D721Med (cell line): ENCODE measurements around the gene BCAP31.

ENCODE experiments used
- DNase-seq: peaks from one replicate; pipeline ENCODE4 v3.0.0; 2011; ENCODE audit warnings: low spot score; ENCODE audit not compliant: insufficient read length
- FAIRE-seq: peaks from 2 replicates; lab custom pipeline; 2011; peaks lifted over from hg19 to GRCh38; lab: Jason Lieb, UNC
- CTCF ChIP-seq: IDR thresholded peaks from 2 replicates; pipeline ENCODE4 v1.5.1; 2012; ENCODE audit warnings: mild to moderate bottlenecking, control low read depth; ENCODE audit not compliant: insufficient read depth; ENCODE audit errors: missing control alignments

Gene BCAP31

DNA sequence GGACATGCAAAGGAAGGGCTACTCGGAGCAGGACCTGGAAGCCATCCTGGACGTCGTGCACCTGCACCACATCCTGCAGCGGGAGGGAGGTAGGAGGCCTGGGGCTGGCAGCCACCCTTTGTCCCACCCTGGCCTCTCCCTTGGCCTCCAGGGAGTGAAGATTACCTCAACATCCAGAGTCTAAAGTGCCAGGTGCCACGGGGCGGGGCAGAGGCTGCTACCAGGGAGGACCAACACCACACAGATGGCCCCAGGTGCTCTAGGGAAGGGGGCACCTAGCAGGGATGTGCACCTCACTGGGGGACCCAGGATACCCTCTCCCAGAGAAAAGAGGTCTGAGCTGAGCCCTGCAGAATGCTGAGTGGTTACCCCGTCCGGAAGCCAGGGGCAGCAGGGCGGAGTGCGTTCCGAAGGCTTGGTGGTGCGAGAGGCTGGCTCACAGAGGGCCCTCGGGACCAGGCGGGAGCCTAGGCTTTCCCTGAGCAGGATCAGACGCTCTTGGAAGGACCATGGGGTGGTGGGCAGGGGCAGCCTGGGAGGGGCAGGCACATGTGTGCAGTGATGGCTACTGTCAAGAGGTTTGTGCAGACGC lies 16.5 kb upstream of the BCAP31 start:
- no peak for FAIRE-seq
- no peak for DNase-seq
- TF ChIP-seq CTCF, result no peak

- FAIRE-seq (no peak), DNase-seq (no peak)
- no peak for TF ChIP-seq CTCF
Observed at GRCh38 chrX:153739754-153740486, 15.7 kb upstream of the BCAP31 start.

DNA sequence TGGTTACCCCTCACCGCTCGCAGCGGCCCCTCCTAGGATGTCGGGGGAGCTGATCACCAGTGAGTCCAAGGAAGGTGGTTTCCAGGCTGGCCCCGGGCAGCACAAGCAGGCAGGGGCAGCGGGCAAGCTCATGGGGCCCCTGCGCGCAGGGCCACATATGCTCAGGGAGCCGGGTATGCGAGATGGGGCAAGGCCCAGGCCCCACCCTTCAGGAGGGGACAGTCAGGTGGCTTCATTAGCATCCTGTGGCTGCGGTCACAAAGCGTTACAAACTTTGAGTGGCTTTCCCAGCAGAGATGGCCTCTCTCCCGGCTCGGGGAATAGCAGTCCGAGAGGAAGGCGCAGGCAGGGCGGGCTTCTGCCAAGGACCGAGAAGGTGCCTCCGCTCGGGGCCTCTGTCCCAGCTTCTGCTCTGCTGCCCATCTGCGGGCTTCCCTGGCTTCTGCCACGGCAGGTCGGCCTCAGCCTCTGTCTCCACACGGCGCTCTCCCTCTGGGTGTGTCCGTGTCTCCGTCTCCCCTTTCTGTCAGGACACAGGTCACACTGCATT lies 13.9 kb upstream of the BCAP31 start:
- FAIRE-seq, result no peak

GRCh38 chrX:153736871-153737441 lies 12.8 kb upstream of the BCAP31 start:
- FAIRE-seq (no peak), DNase-seq (no peak)
- TF ChIP-seq CTCF, result no peak

More for the DNA sequence above, 13.9 kb upstream of the BCAP31 start:
- no peak for DNase-seq
- no peak for TF ChIP-seq CTCF

GRCh38 chrX:153736071-153736820 lies 12.1 kb upstream of the BCAP31 start:
- TF ChIP-seq CTCF, result no peak
- no peak for DNase-seq
- no peak for FAIRE-seq

DNA sequence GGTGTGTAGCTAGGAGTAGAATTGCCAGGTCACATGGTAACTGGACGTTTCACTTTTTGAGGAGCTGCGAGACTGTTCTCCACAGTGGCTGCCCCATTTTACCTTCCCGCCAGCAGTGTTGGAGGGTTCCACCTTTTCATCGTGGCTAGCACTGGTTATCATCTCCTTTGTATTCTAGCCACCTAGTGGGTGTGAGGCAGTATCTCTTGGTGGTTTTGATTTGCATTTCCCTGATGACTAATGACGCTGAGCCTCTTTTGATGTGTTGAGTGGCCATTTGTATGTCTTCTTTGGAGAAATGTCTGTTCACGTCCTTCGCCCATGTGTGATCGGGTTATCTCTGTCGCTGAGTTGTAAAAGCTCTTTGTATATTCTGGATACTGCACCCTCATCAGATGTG lies 11.1 kb upstream of the BCAP31 start:
- no peak for DNase-seq
- no peak for FAIRE-seq
- TF ChIP-seq CTCF, result no peak
